K562 (cell line): ENCODE measurements around the gene CEP192. TPM values are rescaled to one million over a fixed set of nuclear protein-coding genes. Genes with fewer than 3 reads are reported as not detected.

Source experiments
- ATAC-seq: fragments of 200-7000 bp; cut with Tn5 transposase; 3 replicates; pipeline ENCODE4 v1.9.1; 2020; ENCODE audit warnings: moderate library complexity
- BruUV-seq: library from RNA; stranded (reverse); fragments of 400-500 nt; replicated peaks from 2 replicates; lab custom pipeline; 2021; lab: Mats Ljungman, UMichigan
- CTCF ChIA-PET: fragments of 300-600 bp; formaldehyde crosslinking; extraction: SDS; loops from one replicate; lab custom pipeline; 2021; ENCODE audit warnings: low intra/inter-chr PET ratio; lab: Yijun Ruan, JAX
- POLR2A ChIA-PET: fragments of 300-600, 350-650 bp; sonication (Branson Sonifier 250); formaldehyde crosslinking; extraction: SDS; loops from one replicate; lab custom pipeline; 2021; ENCODE audit warnings: antibody characterized with exemption, inconsistent platforms; lab: Yijun Ruan, JAX
- DNase-seq, 4 experiments: peaks; one replicate each; pipeline versions ENCODE4 v3.0.0 to v3.0.0-alpha.2; 2011 to 2018; ENCODE audit warnings: low spot score in 3 of 4, mixed read lengths in 3 of 4; ENCODE audit errors: extremely low read depth in 1 of 4
- FAIRE-seq: peaks from 2 replicates; lab custom pipeline; 2011; peaks lifted over from hg19 to GRCh38; lab: Jason Lieb, UNC
- H2AFZ ChIP-seq: 2 replicates; pipeline ENCODE4 v1.6.0; 2011; ENCODE audit warnings: low read depth, low read length, control low read depth, inconsistent platforms
- H3K27ac ChIP-seq: fragments of 200-600 bp; 3 replicates; pipeline ENCODE4 v1.8.0; 2011; ENCODE audit warnings: low read depth, mild to moderate bottlenecking, control low read depth, inconsistent platforms, low read length, moderate library complexity, mixed read lengths; ENCODE audit errors: extremely low read depth
- H3K27me3 ChIP-seq, 2 experiments: fragments of 300-600 bp in 1 of 2; 2 replicates in 1 of 2; 3 replicates in 1 of 2; pipeline versions ENCODE4 v1.6.0 to v1.8.0; 2011; ENCODE audit warnings: inconsistent platforms in 2 of 2, low read length in 2 of 2, mild to moderate bottlenecking in 1 of 2, mixed read lengths in 1 of 2, moderate library complexity in 1 of 2; ENCODE audit not compliant: control insufficient read depth in 2 of 2, insufficient read depth in 2 of 2
- H3K36me3 ChIP-seq: fragments of 300-600 bp; 3 replicates; pipeline ENCODE4 v1.8.0; 2011; ENCODE audit warnings: mild to moderate bottlenecking, low read length, inconsistent platforms; ENCODE audit not compliant: control insufficient read depth, insufficient read depth
- H3K4me1 ChIP-seq, 2 experiments: fragments of 200-600 bp in 1 of 2; replicated peaks in 1 of 2; 2 replicates in 1 of 2; 3 replicates in 1 of 2; pipeline versions ENCODE4 v1.5.1 to v1.8.0; 2011; ENCODE audit warnings: inconsistent platforms in 2 of 2, low read length in 2 of 2, mild to moderate bottlenecking in 1 of 2, mixed read lengths in 1 of 2, moderate library complexity in 1 of 2; ENCODE audit not compliant: control insufficient read depth in 2 of 2, insufficient read depth in 2 of 2
- H3K4me2 ChIP-seq: 2 replicates; pipeline ENCODE4 v1.6.1; 2011; ENCODE audit warnings: low read length, control low read depth, inconsistent platforms, mixed read lengths; ENCODE audit not compliant: insufficient read depth
- H3K4me3 ChIP-seq: fragments of 200-600 bp; sonication (generic), shearing (Covaris generic); 2 replicates; pipeline ENCODE4 v1.5.1; 2016; ENCODE audit warnings: control low read depth, inconsistent platforms
- H3K79me2 ChIP-seq: fragments of 200-600 bp; 3 replicates; pipeline ENCODE4 v1.8.0; 2011; ENCODE audit warnings: low read length, inconsistent platforms; ENCODE audit not compliant: control insufficient read depth, insufficient read depth
- H3K9ac ChIP-seq, 2 experiments: 2 replicates each; pipeline versions ENCODE4 v1.6.0 to v1.6.1; 2011; ENCODE audit warnings: low read depth in 2 of 2, low read length in 2 of 2, control low read depth in 1 of 2, inconsistent platforms in 1 of 2, mild to moderate bottlenecking in 1 of 2, mixed read lengths in 1 of 2; ENCODE audit not compliant: insufficient read depth in 1 of 2
- H3K9me1 ChIP-seq: one replicate; pipeline ENCODE4 v1.6.0; 2011; ENCODE audit warnings: inconsistent platforms, mild to moderate bottlenecking, low read length, moderate library complexity; ENCODE audit not compliant: control insufficient read depth, insufficient read depth
- H3K9me3 ChIP-seq: replicated peaks from 2 replicates; pipeline ENCODE4 v1.5.1; 2011; ENCODE audit warnings: low read depth, low read length, inconsistent platforms; ENCODE audit not compliant: control insufficient read depth, insufficient read depth
- H4K20me1 ChIP-seq: replicated peaks from 2 replicates; pipeline ENCODE4 v1.6.1; 2011; ENCODE audit warnings: low read length, inconsistent platforms, mixed read lengths; ENCODE audit not compliant: control insufficient read depth, insufficient read depth
- ARID1B ChIP-seq: fragments of 450-650 bp; IDR thresholded peaks from 2 replicates; pipeline ENCODE4 v1.6.1; 2016; ENCODE audit warnings: antibody characterized with exemption, mild to moderate bottlenecking, inconsistent platforms
- JUNB ChIP-seq: fragments of 450-650 bp; formaldehyde crosslinking; conservative IDR thresholded peaks from 2 replicates; pipeline ENCODE4 v1.4.0; 2020; ENCODE audit warnings: mild to moderate bottlenecking
- RBM14 ChIP-seq: fragments of 200-400 bp; formaldehyde crosslinking; IDR thresholded peaks from 2 replicates; pipeline ENCODE4 v1.6.1; 2018; ENCODE audit warnings: low read depth, mild to moderate bottlenecking, low read length, moderate library complexity, borderline replicate concordance; ENCODE audit not compliant: insufficient read depth
- ZNF133 ChIP-seq: fragments of 250-450 bp; sonication (Bioruptor Pico); IDR thresholded peaks from 2 replicates; pipeline ENCODE4 v1.4.0; 2020; ENCODE audit warnings: mild to moderate bottlenecking
- ZNF23 ChIP-seq: fragments of 250-450 bp; sonication (Bioruptor Pico); IDR thresholded peaks from 2 replicates; pipeline ENCODE4 v1.4.0; 2020; ENCODE audit warnings: mild to moderate bottlenecking
- WGBS: fragments of 100-300 bp; shearing (Covaris generic); methylation state at CpG from one replicate; pipeline ENCODE4 v1.1.6; 2016; ENCODE audit warnings: low coverage, mixed read lengths; ENCODE audit not compliant: insufficient coverage; ENCODE audit errors: missing lambda C conversion rate; 5-methylcytosine and 5-hydroxymethylcytosine counted together
- in situ Hi-C: fragments of 300-500 bp; cut with MboI; formaldehyde crosslinking; loops from 4 replicates; pipeline ENCODE4 v1.15.0; 2018; ENCODE audit warnings: inconsistent platforms, mixed read lengths
- intact Hi-C: fragments of 100-400 bp; cut with micrococcal nuclease; formaldehyde crosslinking; loops from 2 replicates; pipeline ENCODE4 v1.14.2; 2022
- polyA plus RNA-seq, 8 experiments: library from polyadenylated mRNA; depleted of rRNA in 4 of 8; stranded (reverse) in 5 of 8; unstranded in 3 of 8; fragments of >200 nt; fragmentation: Nextera tagmentation in 2 of 8; fragmentation: Illumina TruSeq in 1 of 8; extraction: Ambion mirVana in 2 of 8; extraction: Trizol in 1 of 8; gene quantifications; 2 replicates each; pipeline versions ENCODE4 v1.2.1 to v1.2.3, GENCODE V29; 2011 to 2014; ENCODE audit warnings: inconsistent platforms in 1 of 8, missing spikeins in 1 of 8
- total RNA-seq, 7 experiments: library from RNA; depleted of rRNA in 6 of 7; stranded (reverse); fragments of >200 nt in 6 of 7; fragmentation: Illumina TruSeq in 2 of 7; extraction: Trizol in 2 of 7; gene quantifications; 2 replicates each; pipeline versions ENCODE4 v1.2.1 to v1.2.3, GENCODE V29; 2011 to 2021; ENCODE audit warnings: low replicate concordance in 1 of 7
- TF ChIP-seq, protein P1 (sequence below): fragments of 250-450 bp; sonication (Bioruptor Pico); IDR thresholded peaks from 2 replicates; pipeline ENCODE4 v1.8.0; 2021; ENCODE audit warnings: borderline replicate concordance, mild to moderate bottlenecking, moderate library complexity; ENCODE audit not compliant: poor library complexity, severe bottlenecking

The CEP192 gene
- total and polyA plus RNA-seq, 9 of the 15 experiments (the other 6 are each of a cell fraction or from before 2014, with no cell fraction given), result 14.4 to 54.4 (median 35.8) TPM

DNA sequence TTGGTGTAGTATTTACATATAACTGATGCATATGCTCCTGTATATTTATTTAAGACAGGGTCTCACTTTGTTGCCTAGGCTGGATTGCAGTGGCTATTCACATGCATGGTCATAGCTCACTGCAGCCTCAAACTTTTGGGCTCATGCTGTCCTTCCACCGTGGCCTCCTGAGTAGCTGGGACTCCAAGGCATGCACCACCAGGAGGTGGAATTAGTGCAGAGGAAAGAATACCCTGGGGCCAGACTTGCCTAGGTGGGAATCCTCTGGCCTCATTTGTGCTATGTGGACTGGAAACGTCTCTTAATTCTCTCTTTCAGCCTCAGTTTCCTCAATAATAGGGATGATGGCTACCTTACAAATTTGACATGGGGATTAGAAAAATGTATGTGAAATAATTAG, 2.3 kb downstream of the CEP192 start:
- ChIA-PET CTCF (no interaction called here), POLR2A (no interaction called here)
- 79% methylated on average over 2 of the region's 2 CpGs for WGBS
- Histone ChIP-seq H3K4me3 (no peak overlapping the region), H3K4me2 (peak overlapping the region; percentile 93; the same call in 1 of the 2 replicates)
- BruUV-seq, result no TSS peak
- no peak for TF ChIP-seq ZNF23 (CRISPR knock-in tag)
- no peak for TF ChIP-seq ZNF133
- TF ChIP-seq, protein P1, sequence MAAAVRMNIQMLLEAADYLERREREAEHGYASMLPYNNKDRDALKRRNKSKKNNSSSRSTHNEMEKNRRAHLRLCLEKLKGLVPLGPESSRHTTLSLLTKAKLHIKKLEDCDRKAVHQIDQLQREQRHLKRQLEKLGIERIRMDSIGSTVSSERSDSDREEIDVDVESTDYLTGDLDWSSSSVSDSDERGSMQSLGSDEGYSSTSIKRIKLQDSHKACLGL (CRISPR knock-in tag), result no peak
- TF ChIP-seq JUNB (CRISPR knock-in tag), result no peak
- TF ChIP-seq ARID1B, result no peak
- no peak for TF ChIP-seq RBM14
- TF ChIP-seq, all 486 proteins: peak for 0
- H2AFZ ChIP-seq, result no peak overlapping the region
- peaks cover 81% of the 10 kb centered on the region for H3K79me2 ChIP-seq
- peaks cover 4% of the 10 kb centered on the region for H3K9me1 ChIP-seq
- peaks cover 37% of the 10 kb centered on the region for H3K36me3 ChIP-seq
- peaks cover 37 to 46% of the 10 kb centered on the region in 2 experiments for H3K4me1 ChIP-seq
- H3K9ac ChIP-seq, result no peak overlapping the region
- H3K27me3 ChIP-seq, result no peaks in the 10 kb centered on the region
- peaks cover 25% of the 10 kb centered on the region for H4K20me1 ChIP-seq
- H3K9me3 ChIP-seq, result peaks cover 14% of the 10 kb centered on the region; the same call in 1 of the 2 replicates
- ATAC-seq (no peak), FAIRE-seq (no peak), DNase-seq (no peak)
- intact Hi-C loops, result loop anchor here (10.0 kb wide), 1 partner anchor 109 kb away; the partner anchor contains the start of gene PTPN2
- in situ Hi-C loops, result no loop called here
- no peak overlapping the region for H3K27ac ChIP-seq
